Measurements from ENCODE around the gene ABLIM2. TPM values are rescaled to one million over a fixed set of nuclear protein-coding genes. Genes with fewer than 3 reads are reported as not detected.

ABLIM2 gene
- total and polyA plus RNA-seq, 10 of the 15 experiments (the other 5 are each of a cell fraction or from before 2014, with no cell fraction given), result 0.03 to 0.15 (median 0.05) TPM; not detected in 7

GRCh38 chr4:7968262-7968896, 190.2 kb downstream of the ABLIM2 start (continued):
- no peak for TF ChIP-seq NFYB (IDR thresholded peaks at IDR 0.05; ENCODE audit: insufficient read depth, low read depth, low read length)
- TF ChIP-seq HDAC2 (IDR thresholded peaks at IDR 0.05), result no peak
- no peak for TF ChIP-seq LARP7 (IDR thresholded peaks at IDR 0.05)
- no peak for TF ChIP-seq KLF5 (IDR thresholded peaks at IDR 0.05; ENCODE audit: partially characterized antibody)
- no peak for TF ChIP-seq NR2C2 (IDR thresholded peaks at IDR 0.05; ENCODE audit: borderline replicate concordance, control insufficient read depth, insufficient read length, low read depth)
- no peak for TF ChIP-seq SUPT20H (IDR thresholded peaks at IDR 0.05; ENCODE audit: borderline replicate concordance, control insufficient read depth, low read depth, low read length)
- no peak for TF ChIP-seq SIX5 (IDR thresholded peaks at IDR 0.05; ENCODE audit: low read depth, low read length, severe bottlenecking)
- TF ChIP-seq ZNF274 (IDR thresholded peaks at IDR 0.05; ENCODE audit: insufficient read depth, insufficient read length), result no peak
- no peak for TF ChIP-seq CTCF (IDR thresholded peaks at IDR 0.05 in 2 of 3, conservative IDR thresholded peaks at IDR 0.05 in 1 of 3; ENCODE audit: control insufficient read depth in 2 of 3, extremely low read depth in 1 of 3, insufficient read depth in 1 of 3, low read depth in 3 of 3, low read length in 3 of 3)
- no peak for TF ChIP-seq ZNF24 (IDR thresholded peaks at IDR 0.05)
- TF ChIP-seq ASH2L (IDR thresholded peaks at IDR 0.05; ENCODE audit: borderline replicate concordance, low read depth), result no peak
